ENCODE measurements around the gene MSRB1.
"Not testable (repeated sequence)": the region's sequence is repeated elsewhere in the genome, so short reads cannot be mapped to it uniquely, and the experiment has no call there.

DNA sequence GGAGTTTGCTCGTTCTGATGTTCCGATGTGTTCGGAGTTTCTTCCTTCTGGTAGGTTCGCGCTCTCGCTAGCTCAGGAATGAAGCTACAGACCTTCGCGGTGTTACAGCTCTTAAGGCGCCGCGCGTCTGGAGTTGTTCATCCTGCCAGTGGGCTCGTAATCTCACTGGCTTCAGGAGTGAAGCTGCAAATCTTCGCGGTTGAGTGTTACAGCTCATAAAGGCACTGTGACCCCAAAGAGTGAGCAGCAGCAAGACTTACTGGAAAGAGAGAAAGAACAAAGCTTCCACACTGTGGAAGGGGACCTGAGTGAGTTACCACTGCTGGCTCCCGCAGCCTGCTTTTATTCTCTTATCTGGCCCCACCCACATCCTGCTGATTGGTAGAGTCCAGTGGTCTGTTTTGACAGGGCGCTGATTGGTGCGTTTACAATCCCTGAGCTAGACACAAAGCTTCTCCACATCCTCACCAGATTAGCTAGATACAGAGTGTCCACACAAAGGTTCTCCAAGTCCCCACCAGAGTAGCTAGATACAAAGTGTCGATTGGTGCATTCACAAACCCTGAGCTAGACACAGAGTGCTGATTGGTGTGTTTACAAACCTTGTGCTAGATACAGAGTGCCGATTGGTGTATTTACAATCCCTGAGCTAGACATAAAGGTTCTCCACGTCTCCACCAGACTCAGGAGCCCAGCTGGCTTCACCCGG is 14.6 kb upstream of the MSRB1 start:
- not testable (repeated sequence) for TF ChIP-seq ZNF384 (IDR thresholded peaks at IDR 0.05); NFRKB (IDR thresholded peaks at IDR 0.05); FOXM1 (IDR thresholded peaks at IDR 0.05; ENCODE audit: borderline replicate concordance); LEF1 (IDR thresholded peaks at IDR 0.05; ENCODE audit: borderline replicate concordance); SUZ12 (IDR thresholded peaks at IDR 0.05); SP1 (IDR thresholded peaks at IDR 0.05); BHLHE40 (IDR thresholded peaks at IDR 0.05; ENCODE audit: borderline replicate concordance); ELF4 (IDR thresholded peaks at IDR 0.05); FOXA1 (IDR thresholded peaks at IDR 0.05); TARDBP (IDR thresholded peaks at IDR 0.05); FOXK2 (IDR thresholded peaks at IDR 0.05); L3MBTL2 (conservative IDR thresholded peaks at IDR 0.05)
- TF ChIP-seq, protein P1, sequence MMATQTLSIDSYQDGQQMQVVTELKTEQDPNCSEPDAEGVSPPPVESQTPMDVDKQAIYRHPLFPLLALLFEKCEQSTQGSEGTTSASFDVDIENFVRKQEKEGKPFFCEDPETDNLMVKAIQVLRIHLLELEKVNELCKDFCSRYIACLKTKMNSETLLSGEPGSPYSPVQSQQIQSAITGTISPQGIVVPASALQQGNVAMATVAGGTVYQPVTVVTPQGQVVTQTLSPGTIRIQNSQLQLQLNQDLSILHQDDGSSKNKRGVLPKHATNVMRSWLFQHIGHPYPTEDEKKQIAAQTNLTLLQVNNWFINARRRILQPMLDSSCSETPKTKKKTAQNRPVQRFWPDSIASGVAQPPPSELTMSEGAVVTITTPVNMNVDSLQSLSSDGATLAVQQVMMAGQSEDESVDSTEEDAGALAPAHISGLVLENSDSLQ (IDR thresholded peaks at IDR 0.05): not testable (repeated sequence)

Data from HEK293T (cell line).